HCT116 (cell line): ENCODE results near the gene DNM3. TPM values are rescaled to one million over a fixed set of nuclear protein-coding genes. Genes with fewer than 3 reads are reported as not detected.

ENCODE experiments used
- ATAC-seq: fragments of 200-7000 bp; cut with Tn5 transposase; 2 replicates; pipeline ENCODE4 v1.9.1; 2020; ENCODE audit warnings: mild to moderate bottlenecking, moderate library complexity
- BruUV-seq: library from RNA; stranded (reverse); fragments of 400-500 nt; replicated peaks from 2 replicates; lab custom pipeline; 2021; lab: Mats Ljungman, UMichigan
- CTCF ChIA-PET: fragments of 300-600 bp; sonication (Branson Sonifier 250); formaldehyde crosslinking; loops from one replicate; lab custom pipeline; 2021; ENCODE audit warnings: antibody characterized with exemption; lab: Charles Lee
- POLR2A ChIA-PET: fragments of 300-600, 350-600 bp; sonication (Branson Sonifier 250); formaldehyde crosslinking; loops from one replicate; lab custom pipeline; 2021; ENCODE audit warnings: antibody characterized with exemption; lab: Charles Lee
- RAD21 ChIA-PET, 2 experiments: fragments of 300-600 bp; sonication (Branson Sonifier 250); formaldehyde crosslinking; loops; one replicate each; lab custom pipeline; 2023; ENCODE audit warnings: low total read pairs in 2 of 2; ENCODE audit not compliant: uncharacterized antibody in 2 of 2, unreplicated experiment in 2 of 2, low non-redundant PET in 1 of 2; lab: Charles Lee
- DNase-seq: peaks from one replicate; pipeline ENCODE4 v3.0.0-alpha.2; 2010; ENCODE audit warnings: low read depth, low spot score
- H2AFZ ChIP-seq: fragments of 200-600 bp; shearing (Covaris generic), sonication (generic); 2 replicates; pipeline ENCODE4 v1.6.1; 2017; ENCODE audit warnings: low read depth, mixed run types, mixed read lengths, antibody characterized with exemption, low read length; ENCODE audit not compliant: poor library complexity, severe bottlenecking
- H3K27ac ChIP-seq: 2 replicates; pipeline ENCODE4 v1.5.1; 2012; ENCODE audit warnings: low read depth, low read length
- H3K27me3 ChIP-seq: fragments of 200-600 bp; sonication (generic); 2 replicates; pipeline ENCODE4 v1.6.1; 2016; ENCODE audit warnings: mixed run types, low read length, mixed read lengths; ENCODE audit not compliant: insufficient read depth
- H3K36me3 ChIP-seq, 2 experiments: fragments of 200-500 bp in 1 of 2; fragments of 200-600 bp in 1 of 2; sonication (Bioruptor generic) in 1 of 2; sonication (generic) in 1 of 2; 2 replicates each; pipeline versions ENCODE4 v1.5.1 to v1.6.1; 2014 to 2016; ENCODE audit warnings: low read length in 2 of 2, inconsistent platforms in 1 of 2, mixed read lengths in 1 of 2, mixed run types in 1 of 2; ENCODE audit not compliant: insufficient read depth in 2 of 2, control insufficient read depth in 1 of 2
- H3K4me1 ChIP-seq, 2 experiments: fragments of 200-600 bp in 1 of 2; sonication (generic) in 1 of 2; 2 replicates each; pipeline versions ENCODE4 v1.5.1 to v1.6.1; 2012 to 2017; ENCODE audit warnings: low read length in 2 of 2, inconsistent platforms in 1 of 2, mild to moderate bottlenecking in 1 of 2, mixed read lengths in 1 of 2, mixed run types in 1 of 2, moderate library complexity in 1 of 2; ENCODE audit not compliant: insufficient read depth in 2 of 2, control insufficient read depth in 1 of 2
- H3K4me2 ChIP-seq: fragments of 200-600 bp; sonication (generic); 2 replicates; pipeline ENCODE4 v1.6.1; 2017; ENCODE audit warnings: mixed run types, low read length, mixed read lengths
- H3K4me3 ChIP-seq, 2 experiments: fragments of 200-600 bp in 1 of 2; sonication (generic) in 1 of 2; replicated peaks in 1 of 2; 2 replicates each; pipeline ENCODE4 v1.5.1; 2011 to 2016; ENCODE audit warnings: low read length in 2 of 2, control low read depth in 1 of 2, low read depth in 1 of 2, mild to moderate bottlenecking in 1 of 2, mixed read lengths in 1 of 2, mixed run types in 1 of 2
- H3K79me2 ChIP-seq: fragments of 200-600 bp; sonication (generic); 2 replicates; pipeline ENCODE4 v1.6.1; 2017; ENCODE audit warnings: mild to moderate bottlenecking, mixed run types, low read length, moderate library complexity, mixed read lengths; ENCODE audit not compliant: insufficient read depth
- H3K9ac ChIP-seq: fragments of 200-600 bp; sonication (generic); 2 replicates; pipeline ENCODE4 v1.6.1; 2016; ENCODE audit warnings: low read length, mixed read lengths
- H3K9me2 ChIP-seq: fragments of 200-600 bp; sonication (generic), shearing (Covaris generic); 2 replicates; pipeline ENCODE4 v1.6.1; 2017; ENCODE audit warnings: mixed run types, mild to moderate bottlenecking, moderate library complexity; ENCODE audit not compliant: insufficient read depth
- H3K9me3 ChIP-seq, 2 experiments: fragments of 200-500 bp in 1 of 2; fragments of 200-600 bp in 1 of 2; sonication (Bioruptor generic) in 1 of 2; sonication (generic) in 1 of 2; 2 replicates each; pipeline ENCODE4 v1.6.1; 2014 to 2017; ENCODE audit warnings: low read length in 2 of 2, mixed read lengths in 2 of 2, inconsistent platforms in 1 of 2, low read depth in 1 of 2, mild to moderate bottlenecking in 1 of 2, mixed run types in 1 of 2, moderate library complexity in 1 of 2; ENCODE audit not compliant: control insufficient read depth in 1 of 2, insufficient read depth in 1 of 2
- H4K20me1 ChIP-seq: fragments of 200-600 bp; sonication (generic), shearing (Covaris generic); 2 replicates; pipeline ENCODE4 v1.6.1; 2017; ENCODE audit warnings: mixed run types, mild to moderate bottlenecking, moderate library complexity; ENCODE audit not compliant: insufficient read depth
- ATF3 ChIP-seq: IDR thresholded peaks from 2 replicates; pipeline ENCODE4 v1.6.1; 2012
- CEBPB ChIP-seq: IDR thresholded peaks from 2 replicates; pipeline ENCODE4 v1.6.1; 2012; ENCODE audit warnings: low read depth
- ELF1 ChIP-seq: IDR thresholded peaks from 2 replicates; pipeline ENCODE4 v1.6.1; 2012; ENCODE audit warnings: low read depth, borderline replicate concordance
- EZH2 ChIP-seq: fragments of 200-600 bp; sonication (generic); IDR thresholded peaks from 2 replicates; pipeline ENCODE4 v1.6.1; 2017; ENCODE audit warnings: antibody characterized with exemption, mixed run types
- FOSL1 ChIP-seq: IDR thresholded peaks from 2 replicates; pipeline ENCODE4 v1.6.1; 2012; ENCODE audit warnings: low read depth
- POLR2AphosphoS5 ChIP-seq: IDR thresholded peaks from 2 replicates; pipeline ENCODE4 v1.6.1; 2011; ENCODE audit warnings: mild to moderate bottlenecking, low read depth, low read length, moderate library complexity
- ZBTB33 ChIP-seq: IDR thresholded peaks from 2 replicates; pipeline ENCODE4 v1.6.1; 2011; ENCODE audit warnings: mild to moderate bottlenecking, low read length, moderate library complexity; ENCODE audit not compliant: insufficient replicate concordance; ENCODE audit errors: extremely low read depth
- ZNF274 ChIP-seq: fragments of 200-500 bp; sonication (Bioruptor generic); IDR thresholded peaks from 2 replicates; pipeline ENCODE4 v1.6.1; 2014; ENCODE audit warnings: mild to moderate bottlenecking, low read depth, low read length, inconsistent platforms
- intact Hi-C: fragments of 100-400 bp; cut with micrococcal nuclease; formaldehyde crosslinking; loops from 2 replicates; pipeline ENCODE4 v1.10.0; 2022
- total RNA-seq: library from RNA; stranded (reverse); gene quantifications from one replicate; pipeline ENCODE4 v1.2.1, GENCODE V29; 2021; ENCODE audit not compliant: unreplicated experiment

The DNM3 gene
- total RNA-seq, 1 experiment from 2014 or later: 3.1 TPM

- BruUV-seq: no TSS peak
- Histone ChIP-seq H3K27ac (no peak overlapping the region), H3K27me3 (no peaks in the 10 kb centered on the region), H3K36me3 (no peaks in the 10 kb centered on the region), H3K4me3 (no peak overlapping the region), H3K79me2 (no peaks in the 10 kb centered on the region), H2AFZ (no peak overlapping the region), H3K9me2 (no peaks in the 10 kb centered on the region), H4K20me1 (no peaks in the 10 kb centered on the region), H3K4me1 (no peaks in the 10 kb centered on the region), H3K9ac (no peak overlapping the region), H3K4me2 (no peak overlapping the region), H3K9me3 (no peaks in the 10 kb centered on the region)
- CTCF ChIA-PET: no interaction called here
- intact Hi-C loops: no loop called here
- TF ChIP-seq ZBTB33 (no peak), ELF1 (no peak), CEBPB (no peak), EZH2 (no peak), POLR2AphosphoS5 (no peak), FOSL1 (no peak), ATF3 (no peak), ZNF274 (no peak)
- no peak for ATAC-seq
- POLR2A ChIA-PET: no interaction called here
- DNase-seq: no peak
- RAD21 ChIA-PET: no interaction called here
Measured at GRCh38 chr1:172377565-172377964, 536.3 kb downstream of the DNM3 start.
